T-helper 17 cell (primary cell): Measurements from ENCODE around the gene SNCAIP. TPM values are rescaled to one million over a fixed set of nuclear protein-coding genes. Genes with fewer than 3 reads are reported as not detected.

Experiments used
- ATAC-seq: fragments of 150-1000 bp; cut with Tn5 transposase; 2 replicates; pipeline ENCODE4 v1.10.0; 2021; ENCODE audit warnings: mild to moderate bottlenecking, moderate library complexity
- DNase-seq, 3 donors: peaks; one replicate each; pipeline versions ENCODE4 v3.0.0 to v3.0.0-alpha.2; 2020 to 2021
- H3K9me3 ChIP-seq: one replicate; pipeline ENCODE4 v1.7.0; 2013; ENCODE audit warnings: low read length, mild to moderate bottlenecking; ENCODE audit not compliant: control insufficient read depth, poor library complexity, severe bottlenecking
- H3K27ac Mint-ChIP-seq: one replicate; pipeline ENCODE4 v1.8.0; 2022; ENCODE audit warnings: mild to moderate bottlenecking, moderate library complexity, mixed read lengths
- H3K27me3 Mint-ChIP-seq: one replicate; pipeline ENCODE4 v1.8.0; 2022; ENCODE audit warnings: mixed read lengths
- H3K36me3 Mint-ChIP-seq: one replicate; pipeline ENCODE4 v1.8.0; 2022; ENCODE audit warnings: low read depth, mixed read lengths
- H3K4me1 Mint-ChIP-seq: one replicate; pipeline ENCODE4 v1.8.0; 2022; ENCODE audit warnings: mild to moderate bottlenecking, mixed read lengths
- H3K4me3 Mint-ChIP-seq: one replicate; pipeline ENCODE4 v1.8.0; 2022; ENCODE audit warnings: mild to moderate bottlenecking, moderate library complexity, mixed read lengths
- total RNA-seq, 4 donors: library from RNA in 2 of 4; stranded (reverse) in 2 of 4; gene quantifications; one replicate each; pipeline ENCODE4 v1.2.3 and lab custom pipeline; 2022 to 2026

SNCAIP gene
- total RNA-seq, 2 donors from 2014 or later: not detected

- Mint-ChIP-seq H3K27ac (no peak overlapping the region), H3K4me3 (no peak overlapping the region), H3K36me3 (no peaks in the 10 kb centered on the region), H3K27me3 (no peaks in the 10 kb centered on the region), H3K4me1 (no peaks in the 10 kb centered on the region)
- H3K9me3 ChIP-seq: no peaks in the 10 kb centered on the region
- no peak for DNase-seq
- ATAC-seq: no peak
Measured at GRCh38 chr5:122419142-122419894, 107.3 kb downstream of the SNCAIP start.

DNA sequence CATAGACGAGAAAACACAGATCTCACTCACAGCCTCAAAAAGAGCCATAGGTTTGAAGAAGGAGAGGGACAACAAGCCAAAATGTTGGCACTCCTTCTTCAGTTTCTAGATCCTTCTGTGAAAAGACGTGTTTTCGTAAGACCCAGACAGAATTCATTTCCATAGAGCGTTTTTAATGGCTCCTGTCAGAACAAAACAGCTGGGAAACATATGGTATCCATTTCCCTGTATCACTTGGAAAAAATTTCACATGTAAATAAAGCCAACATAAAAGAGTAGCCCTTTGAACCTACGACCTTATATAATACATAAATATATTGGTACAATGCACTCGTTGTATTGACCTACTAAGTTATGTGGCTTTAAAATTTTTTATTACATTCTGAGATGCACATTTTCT is 108.1 kb downstream of the SNCAIP start:
- DNase-seq: no peak
- Mint-ChIP-seq H3K27ac (no peak overlapping the region), H3K36me3 (no peaks in the 10 kb centered on the region), H3K27me3 (no peaks in the 10 kb centered on the region), H3K4me3 (no peak overlapping the region), H3K4me1 (no peaks in the 10 kb centered on the region)
- no peaks in the 10 kb centered on the region for H3K9me3 ChIP-seq
- ATAC-seq: no peak

- H3K9me3 ChIP-seq: no peaks in the 10 kb centered on the region
- no peaks in the 10 kb centered on the region for H3K4me1 Mint-ChIP-seq
- H3K27ac Mint-ChIP-seq: no peak overlapping the region
- H3K27me3 Mint-ChIP-seq: no peaks in the 10 kb centered on the region
- no peak for DNase-seq
- no peak for ATAC-seq
- no peaks in the 10 kb centered on the region for H3K36me3 Mint-ChIP-seq
- no peak overlapping the region for H3K4me3 Mint-ChIP-seq
Measured at GRCh38 chr5:122420537-122421236, 108.7 kb downstream of the SNCAIP start.

GRCh38 chr5:122421374-122422079 is 109.5 kb downstream of the SNCAIP start:
- no peak overlapping the region for H3K4me3 Mint-ChIP-seq
- no peak for DNase-seq

GRCh38 chr5:122423221-122423620 is 111.2 kb downstream of the SNCAIP start:
- Mint-ChIP-seq H3K4me1 (no peaks in the 10 kb centered on the region), H3K27ac (no peak overlapping the region), H3K27me3 (no peaks in the 10 kb centered on the region), H3K36me3 (no peaks in the 10 kb centered on the region), H3K4me3 (no peak overlapping the region)
- DNase-seq: no peak
- no peaks in the 10 kb centered on the region for H3K9me3 ChIP-seq
- no peak for ATAC-seq

More at GRCh38 chr5:122421374-122422079, 109.5 kb downstream of the SNCAIP start:
- Mint-ChIP-seq H3K27me3 (no peaks in the 10 kb centered on the region), H3K4me1 (no peaks in the 10 kb centered on the region), H3K36me3 (no peaks in the 10 kb centered on the region), H3K27ac (no peak overlapping the region)
- ATAC-seq: no peak
- H3K9me3 ChIP-seq: no peaks in the 10 kb centered on the region

- Mint-ChIP-seq H3K36me3 (no peaks in the 10 kb centered on the region), H3K4me1 (no peaks in the 10 kb centered on the region), H3K27me3 (no peaks in the 10 kb centered on the region), H3K27ac (no peak overlapping the region), H3K4me3 (no peak overlapping the region)
- ATAC-seq: no peak
- H3K9me3 ChIP-seq: no peaks in the 10 kb centered on the region
- no peak for DNase-seq
Measured at GRCh38 chr5:122424132-122424531, 112.1 kb downstream of the SNCAIP start.

- Mint-ChIP-seq H3K4me3 (no peak overlapping the region), H3K27ac (no peak overlapping the region), H3K27me3 (no peaks in the 10 kb centered on the region), H3K36me3 (no peaks in the 10 kb centered on the region), H3K4me1 (no peaks in the 10 kb centered on the region)
- ATAC-seq (no peak), DNase-seq (no peak)
- no peaks in the 10 kb centered on the region for H3K9me3 ChIP-seq
Measured at GRCh38 chr5:122426301-122426700, 114.3 kb downstream of the SNCAIP start.

DNA sequence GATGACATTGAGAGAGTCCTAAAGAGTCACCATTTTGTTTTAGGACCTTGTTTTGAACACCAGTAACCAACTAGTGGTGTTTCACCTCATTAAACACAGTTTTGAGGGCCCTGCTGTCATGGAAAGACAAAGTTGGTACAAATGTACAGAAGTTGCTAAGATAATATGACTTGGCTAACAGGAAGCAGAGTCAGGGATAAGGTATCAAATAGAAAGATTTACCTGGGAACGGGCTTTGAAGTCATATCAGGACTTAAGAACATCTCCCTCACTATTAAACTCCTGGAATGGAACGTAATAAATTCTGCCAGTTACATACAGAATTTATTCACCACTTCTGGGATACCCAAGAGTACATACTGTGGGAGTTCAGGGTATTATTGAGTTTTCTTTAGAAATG is 115.6 kb downstream of the SNCAIP start:
- DNase-seq: no peak
- no peaks in the 10 kb centered on the region for H3K9me3 ChIP-seq
- Mint-ChIP-seq H3K4me1 (no peaks in the 10 kb centered on the region), H3K27me3 (no peaks in the 10 kb centered on the region), H3K36me3 (no peaks in the 10 kb centered on the region), H3K27ac (no peak overlapping the region), H3K4me3 (no peak overlapping the region)
- ATAC-seq: no peak

DNA sequence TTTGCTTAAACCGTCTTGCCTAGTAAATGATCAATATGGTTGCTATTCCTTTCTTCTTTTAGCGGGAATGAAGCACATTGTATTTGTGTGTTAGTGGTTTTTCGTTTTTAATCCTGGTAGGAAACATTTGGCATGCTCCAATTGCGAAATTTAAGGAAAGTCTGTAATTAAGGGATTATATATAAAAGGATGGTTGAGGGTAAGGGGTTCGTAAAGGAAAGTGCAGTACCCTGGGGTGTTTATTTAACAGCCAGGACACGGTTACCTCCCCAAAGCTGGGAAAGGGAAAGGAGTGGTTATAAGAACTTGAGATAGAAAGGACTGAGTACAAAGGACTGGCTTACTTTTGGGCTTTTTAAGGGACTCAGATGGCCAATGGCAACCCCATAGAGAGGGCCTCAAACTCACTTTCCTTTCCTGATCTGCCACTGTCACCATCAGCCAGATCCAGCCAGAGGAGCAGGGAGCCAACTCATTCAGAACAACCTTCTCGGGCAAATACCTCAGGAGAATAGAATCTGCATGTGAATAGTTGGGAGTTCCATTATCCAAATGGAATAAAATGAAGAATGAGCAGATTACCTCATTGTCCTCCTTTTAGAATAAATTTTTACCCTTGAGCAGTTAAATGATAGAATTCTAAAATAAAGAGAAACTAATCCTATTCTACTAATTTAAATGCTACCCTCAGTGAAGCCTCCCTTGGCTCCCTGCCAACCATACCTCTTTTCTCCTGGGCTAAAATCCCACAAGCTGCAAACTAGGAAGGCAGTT is 117.7 kb downstream of the SNCAIP start:
- no peaks in the 10 kb centered on the region for H3K36me3 Mint-ChIP-seq
- H3K9me3 ChIP-seq: no peaks in the 10 kb centered on the region
- H3K27ac Mint-ChIP-seq: no peak overlapping the region
- no peak for ATAC-seq
- no peaks in the 10 kb centered on the region for H3K4me1 Mint-ChIP-seq
- H3K4me3 Mint-ChIP-seq: no peak overlapping the region
- peaks cover 7% of the 10 kb centered on the region for H3K27me3 Mint-ChIP-seq
- DNase-seq: no peak

DNA sequence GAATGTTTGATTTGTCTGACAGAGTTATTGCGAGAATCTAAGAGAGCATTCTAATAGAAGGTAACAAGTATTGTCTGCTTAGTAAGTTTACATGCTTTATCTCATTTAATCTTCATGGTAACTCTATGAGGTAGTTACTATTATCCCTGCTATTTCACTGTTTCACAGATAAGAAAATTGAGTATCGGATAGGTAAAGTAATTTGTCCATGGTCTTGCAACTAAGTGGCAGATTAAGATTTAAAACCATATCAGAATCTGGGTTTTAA is 118.2 kb downstream of the SNCAIP start:
- H3K9me3 ChIP-seq: no peaks in the 10 kb centered on the region
- peaks cover 7% of the 10 kb centered on the region for H3K27me3 Mint-ChIP-seq
- H3K36me3 Mint-ChIP-seq: no peaks in the 10 kb centered on the region
- DNase-seq (no peak), ATAC-seq (no peak)
- H3K27ac Mint-ChIP-seq: no peak overlapping the region
- H3K4me3 Mint-ChIP-seq: no peak overlapping the region
- no peaks in the 10 kb centered on the region for H3K4me1 Mint-ChIP-seq

GRCh38 chr5:122431298-122431697 is 119.3 kb downstream of the SNCAIP start:
- ATAC-seq (no peak), DNase-seq (no peak)
- H3K4me1 Mint-ChIP-seq: no peaks in the 10 kb centered on the region
- no peak overlapping the region for H3K4me3 Mint-ChIP-seq
- H3K9me3 ChIP-seq: no peaks in the 10 kb centered on the region
- H3K27me3 Mint-ChIP-seq: peaks cover 7% of the 10 kb centered on the region
- no peaks in the 10 kb centered on the region for H3K36me3 Mint-ChIP-seq
- no peak overlapping the region for H3K27ac Mint-ChIP-seq

DNA sequence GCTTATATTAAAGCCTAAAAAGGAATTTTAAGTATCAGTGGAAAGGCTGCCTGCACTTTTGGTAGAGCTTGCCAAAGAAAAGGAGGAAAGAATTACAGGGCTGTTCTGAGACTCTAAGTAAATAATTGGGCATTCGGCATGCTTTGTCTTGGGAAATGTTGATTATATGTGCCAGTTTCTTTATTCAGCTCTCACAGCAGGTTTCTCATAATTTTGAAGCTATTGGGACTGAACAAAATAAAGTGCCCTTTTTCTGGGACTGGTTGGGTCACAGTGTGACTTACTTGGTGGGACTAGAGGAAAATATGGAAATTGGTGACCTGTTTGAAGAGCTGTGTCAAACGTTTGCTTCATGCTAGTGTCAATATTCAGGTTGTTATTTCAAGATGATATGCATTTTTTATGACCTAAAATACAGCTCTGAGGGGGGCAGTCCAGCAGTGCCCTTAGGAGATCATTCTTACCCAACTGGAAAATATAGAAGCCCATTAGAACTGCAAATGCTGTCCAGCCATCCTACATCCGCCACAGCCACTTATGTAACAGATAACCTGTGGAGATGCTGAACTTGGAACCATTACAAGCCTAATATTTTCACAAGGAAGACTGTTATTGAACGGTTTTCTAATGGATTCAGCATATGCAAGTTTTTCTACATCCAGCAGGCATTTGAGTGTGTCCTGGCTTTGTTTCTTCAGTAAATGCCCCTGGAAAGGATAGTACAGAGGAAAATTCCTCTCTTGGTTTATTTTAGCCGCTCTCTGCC is 122.4 kb downstream of the SNCAIP start:
- H3K9me3 ChIP-seq: no peaks in the 10 kb centered on the region
- DNase-seq: no peak
- Mint-ChIP-seq H3K27ac (no peak overlapping the region), H3K4me1 (no peaks in the 10 kb centered on the region), H3K36me3 (no peaks in the 10 kb centered on the region), H3K4me3 (no peak overlapping the region), H3K27me3 (peaks cover 7% of the 10 kb centered on the region)
- no peak for ATAC-seq
